ENCODE results near the gene ARHGAP26. TPM values are rescaled to one million over a fixed set of nuclear protein-coding genes. Genes with fewer than 3 reads are reported as not detected.

ARHGAP26 gene
- total RNA-seq, 1 donor from 2014 or later, result 42.1 TPM

DNA sequence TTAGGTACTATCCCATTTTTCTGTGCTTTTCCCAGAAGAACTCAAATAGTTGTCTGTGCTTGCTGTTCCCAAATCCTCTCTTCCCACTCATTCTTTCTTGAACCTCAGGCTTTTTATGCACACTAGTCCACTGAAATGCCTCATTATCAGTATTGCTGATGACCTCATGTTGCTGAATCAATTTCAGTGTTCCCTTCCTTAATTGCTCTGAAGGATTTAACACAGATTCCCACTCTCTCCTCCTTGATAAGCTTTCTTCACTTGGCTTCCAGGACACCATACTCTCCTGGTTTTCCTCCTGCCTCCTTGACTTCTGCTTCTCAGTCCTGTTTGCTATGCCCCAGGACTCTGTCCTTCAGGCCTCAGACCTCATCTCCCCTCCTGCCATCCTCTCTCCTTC is 298.5 kb downstream of the ARHGAP26 start:
- intact Hi-C loops (cut with DNase I), result no loop called here
- no peak overlapping the region for H3K27ac ChIP-seq
- peaks cover 4% of the 10 kb centered on the region for H3K9me3 ChIP-seq
- H3K4me3 ChIP-seq, result no peak overlapping the region
- H3K4me1 ChIP-seq, result peaks cover 34% of the 10 kb centered on the region
- no peak for DNase-seq
- H3K27me3 ChIP-seq (ENCODE audit: low read depth), result no peaks in the 10 kb centered on the region
- TF ChIP-seq, protein P1, sequence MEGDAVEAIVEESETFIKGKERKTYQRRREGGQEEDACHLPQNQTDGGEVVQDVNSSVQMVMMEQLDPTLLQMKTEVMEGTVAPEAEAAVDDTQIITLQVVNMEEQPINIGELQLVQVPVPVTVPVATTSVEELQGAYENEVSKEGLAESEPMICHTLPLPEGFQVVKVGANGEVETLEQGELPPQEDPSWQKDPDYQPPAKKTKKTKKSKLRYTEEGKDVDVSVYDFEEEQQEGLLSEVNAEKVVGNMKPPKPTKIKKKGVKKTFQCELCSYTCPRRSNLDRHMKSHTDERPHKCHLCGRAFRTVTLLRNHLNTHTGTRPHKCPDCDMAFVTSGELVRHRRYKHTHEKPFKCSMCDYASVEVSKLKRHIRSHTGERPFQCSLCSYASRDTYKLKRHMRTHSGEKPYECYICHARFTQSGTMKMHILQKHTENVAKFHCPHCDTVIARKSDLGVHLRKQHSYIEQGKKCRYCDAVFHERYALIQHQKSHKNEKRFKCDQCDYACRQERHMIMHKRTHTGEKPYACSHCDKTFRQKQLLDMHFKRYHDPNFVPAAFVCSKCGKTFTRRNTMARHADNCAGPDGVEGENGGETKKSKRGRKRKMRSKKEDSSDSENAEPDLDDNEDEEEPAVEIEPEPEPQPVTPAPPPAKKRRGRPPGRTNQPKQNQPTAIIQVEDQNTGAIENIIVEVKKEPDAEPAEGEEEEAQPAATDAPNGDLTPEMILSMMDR (IDR thresholded peaks at IDR 0.05), result no peak
- ATAC-seq, result no peak
- H3K36me3 ChIP-seq, result peaks cover 4% of the 10 kb centered on the region

DNA sequence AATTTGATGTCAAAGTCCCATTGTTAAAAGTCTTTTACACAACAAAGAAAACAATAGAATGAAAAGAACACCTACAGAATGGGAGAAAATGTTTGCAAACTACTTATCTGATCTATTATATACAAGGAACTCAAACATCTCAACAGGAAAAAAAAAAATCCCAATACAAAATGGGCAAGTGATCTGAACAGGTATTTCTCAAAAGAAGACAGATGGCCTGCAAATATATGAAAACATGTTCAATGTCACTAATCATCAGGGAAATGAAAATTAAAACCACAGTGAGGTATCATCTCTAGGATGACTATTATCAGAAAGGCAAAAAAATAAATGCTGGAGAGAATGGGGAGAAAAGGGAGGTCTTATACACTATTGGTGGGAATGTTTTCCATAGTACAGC is 301.8 kb downstream of the ARHGAP26 start:
- Histone ChIP-seq H3K4me3 (no peak overlapping the region), H3K36me3 (peaks cover 4% of the 10 kb centered on the region), H3K27me3 (ENCODE audit: low read depth) (no peaks in the 10 kb centered on the region), H3K27ac (no peak overlapping the region), H3K9me3 (peaks cover 4% of the 10 kb centered on the region), H3K4me1 (peaks cover 3% of the 10 kb centered on the region)
- intact Hi-C loops (cut with DNase I), result no loop called here
- TF ChIP-seq, protein P1 (IDR thresholded peaks at IDR 0.05), result no peak
- ATAC-seq, result no peak
- no peak for DNase-seq

DNA sequence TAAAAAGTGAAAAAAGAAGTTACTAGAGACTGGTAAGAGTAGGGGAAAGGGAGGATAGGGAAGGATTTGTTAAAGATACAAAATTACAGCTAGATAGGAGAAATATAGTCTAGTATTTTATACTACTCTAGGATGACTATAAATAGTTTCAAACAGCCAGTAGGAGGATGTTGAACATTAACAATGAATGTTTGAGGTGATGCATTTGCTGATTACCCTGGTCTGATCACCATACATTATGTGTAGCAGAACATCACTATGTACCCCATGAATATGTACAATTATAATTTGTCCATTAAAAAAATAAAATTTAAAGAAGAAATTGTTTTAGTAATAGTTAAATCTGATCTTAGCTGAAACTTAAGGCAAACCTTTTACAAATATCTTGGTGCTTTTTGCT is 302.6 kb downstream of the ARHGAP26 start:
- no peaks in the 10 kb centered on the region for H3K4me1 ChIP-seq
- H3K27ac ChIP-seq, result no peak overlapping the region
- peaks cover 4% of the 10 kb centered on the region for H3K36me3 ChIP-seq
- no peak overlapping the region for H3K4me3 ChIP-seq
- H3K27me3 ChIP-seq (ENCODE audit: low read depth), result no peaks in the 10 kb centered on the region
- ATAC-seq (no peak), DNase-seq (no peak)
- peaks cover 4% of the 10 kb centered on the region for H3K9me3 ChIP-seq
- intact Hi-C loops (cut with DNase I), result no loop called here
- TF ChIP-seq, protein P1 (IDR thresholded peaks at IDR 0.05), result no peak

DNA sequence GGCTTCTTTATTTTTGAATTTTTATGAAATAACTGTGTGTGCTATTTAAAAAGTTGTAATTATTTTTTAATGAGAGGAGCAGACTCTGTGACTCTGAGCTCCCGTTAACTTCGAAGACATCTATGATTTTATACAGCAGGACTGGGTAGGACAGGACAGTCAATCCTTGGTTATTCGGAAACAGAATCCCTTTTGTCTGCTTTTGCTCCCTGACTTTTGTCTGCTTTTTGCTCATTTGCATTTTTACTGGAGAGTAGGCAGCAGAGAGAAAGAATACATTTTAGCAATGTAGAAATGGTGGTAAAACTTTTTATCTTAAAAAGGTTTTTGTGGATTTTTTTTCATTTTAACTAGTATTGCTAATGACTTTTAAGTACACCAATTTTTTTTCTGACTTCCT is 303.6 kb downstream of the ARHGAP26 start:
- TF ChIP-seq, protein P1 (IDR thresholded peaks at IDR 0.05), result no peak
- Histone ChIP-seq H3K9me3 (peaks cover 4% of the 10 kb centered on the region), H3K36me3 (no peaks in the 10 kb centered on the region), H3K27ac (no peak overlapping the region), H3K4me1 (no peaks in the 10 kb centered on the region), H3K27me3 (ENCODE audit: low read depth) (no peaks in the 10 kb centered on the region), H3K4me3 (no peak overlapping the region)
- no peak for ATAC-seq
- intact Hi-C loops (cut with DNase I), result no loop called here
- DNase-seq, result no peak

DNA sequence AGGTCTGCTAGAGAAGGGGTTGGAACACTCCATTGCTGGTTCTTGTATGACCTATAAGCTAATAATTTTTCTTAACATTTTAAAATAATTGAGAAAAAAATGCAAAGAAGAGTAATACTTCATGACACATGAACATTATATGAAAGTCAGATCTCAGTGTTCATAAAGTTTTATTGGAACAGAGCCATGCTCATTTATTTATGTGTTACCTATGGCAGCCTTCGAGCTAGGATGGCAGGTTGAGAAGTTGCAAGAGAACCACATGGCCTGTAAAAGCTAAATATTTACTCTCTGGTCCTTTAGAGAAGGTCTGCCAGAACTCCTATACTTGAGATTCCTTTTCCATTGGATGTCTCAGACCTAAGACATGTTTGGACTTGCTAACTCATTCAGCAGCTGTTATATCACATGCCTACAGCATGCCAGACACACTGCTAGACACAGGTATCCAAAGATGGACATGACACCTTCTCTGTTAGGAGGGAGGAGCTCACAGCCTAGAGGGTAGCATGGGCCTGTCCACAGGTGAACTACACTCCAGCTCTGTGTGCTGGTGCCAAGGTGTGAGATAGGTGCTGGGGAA is 304.3 kb downstream of the ARHGAP26 start:
- Histone ChIP-seq H3K4me3 (no peak overlapping the region), H3K27me3 (ENCODE audit: low read depth) (no peaks in the 10 kb centered on the region), H3K36me3 (no peaks in the 10 kb centered on the region), H3K4me1 (no peaks in the 10 kb centered on the region), H3K9me3 (peaks cover 4% of the 10 kb centered on the region), H3K27ac (no peak overlapping the region)
- TF ChIP-seq, protein P1 (IDR thresholded peaks at IDR 0.05), result no peak
- intact Hi-C loops (cut with DNase I), result no loop called here
- DNase-seq, result no peak
- ATAC-seq, result no peak
